ENCODE results near the gene CCDC88C. TPM values are rescaled to one million over a fixed set of nuclear protein-coding genes. Genes with fewer than 3 reads are reported as not detected.

CCDC88C gene
- total and polyA plus RNA-seq, 3 donors from 2014 or later = 36.5 to 51.3 (median 47.4) TPM

DNA sequence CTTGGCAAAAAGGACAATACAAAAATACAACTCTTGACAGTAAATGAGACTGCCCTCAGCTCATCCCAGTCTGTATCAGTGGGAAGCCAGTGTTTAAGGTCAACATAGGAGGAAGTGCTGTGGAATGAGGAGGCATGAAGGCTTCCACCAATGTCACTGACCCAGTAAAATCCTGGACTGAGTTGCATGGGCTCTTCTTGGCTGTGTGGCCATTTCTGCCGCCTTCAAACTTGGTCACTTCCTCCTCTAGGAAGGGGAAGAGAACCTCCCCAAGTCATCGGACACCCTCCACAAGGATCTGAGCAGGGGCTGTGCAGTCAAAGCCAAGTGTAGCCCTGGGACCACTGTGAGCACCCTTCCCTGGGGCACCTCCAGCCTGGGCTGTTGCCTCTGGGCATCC, 185.0 kb downstream of the CCDC88C start:
- Histone ChIP-seq H3K27ac (no peak overlapping the region), H3K9me3 (no peaks in the 10 kb centered on the region), H3K4me3 (no peak overlapping the region), H3K27me3 (no peaks in the 10 kb centered on the region), H3K4me1 (no peaks in the 10 kb centered on the region), H3K36me3 (ENCODE audit: low read depth, missing control alignments) (no peaks in the 10 kb centered on the region)
- intact Hi-C loops (cut with DNase I; ENCODE audit: low total_unique reads) = no loop called here
- WGBS, 2 donors = 88 to 90% methylated on average over 2 of the region's 2 CpGs
- no peak for DNase-seq
- TF ChIP-seq CTCF (IDR thresholded peaks at IDR 0.05) = no peak
- no peak for TF ChIP-seq POLR2A (IDR thresholded peaks at IDR 0.05)

- Histone ChIP-seq H3K27ac (no peak overlapping the region), H3K4me3 (no peak overlapping the region), H3K27me3 (no peaks in the 10 kb centered on the region), H3K9me3 (no peaks in the 10 kb centered on the region), H3K4me1 (no peaks in the 10 kb centered on the region), H3K36me3 (ENCODE audit: low read depth, missing control alignments) (no peaks in the 10 kb centered on the region)
- no peak for DNase-seq
- intact Hi-C loops (cut with DNase I; ENCODE audit: low total_unique reads) = no loop called here
- TF ChIP-seq CTCF (IDR thresholded peaks at IDR 0.05) (no peak), POLR2A (IDR thresholded peaks at IDR 0.05) (no peak)
- WGBS, 2 donors = 74 to 94% methylated on average over 2 of the region's 2 CpGs
Measured at GRCh38 chr14:91232052-91232451, 185.6 kb downstream of the CCDC88C start.

DNA sequence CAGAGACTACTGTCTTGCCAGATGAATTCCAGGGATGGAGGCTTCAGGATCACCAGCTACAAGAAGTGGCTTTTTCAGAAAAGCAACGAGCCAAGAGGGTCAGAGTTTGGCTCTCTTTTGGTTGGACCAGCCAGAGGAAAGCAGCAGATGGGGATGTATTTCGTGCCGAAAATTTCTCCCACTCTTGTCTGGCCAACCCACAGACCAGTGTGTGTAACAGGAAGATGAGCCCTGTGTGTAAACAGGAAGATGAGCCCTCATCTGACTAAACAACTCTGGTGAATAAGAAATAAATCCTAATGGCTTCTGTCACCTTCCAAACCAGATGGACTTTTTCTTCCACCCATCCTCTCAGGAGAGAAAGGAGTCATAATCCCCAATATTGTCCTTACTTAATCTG, 186.2 kb downstream of the CCDC88C start:
- Histone ChIP-seq H3K27ac (no peak overlapping the region), H3K4me3 (no peak overlapping the region), H3K9me3 (no peaks in the 10 kb centered on the region), H3K36me3 (ENCODE audit: low read depth, missing control alignments) (no peaks in the 10 kb centered on the region), H3K4me1 (no peaks in the 10 kb centered on the region), H3K27me3 (no peaks in the 10 kb centered on the region)
- intact Hi-C loops (cut with DNase I; ENCODE audit: low total_unique reads) = no loop called here
- TF ChIP-seq POLR2A (IDR thresholded peaks at IDR 0.05) (no peak), CTCF (IDR thresholded peaks at IDR 0.05) (no peak)
- 70 to 88% methylated on average over 3 of the region's 3 CpGs for WGBS, 2 donors
- DNase-seq = no peak

DNA sequence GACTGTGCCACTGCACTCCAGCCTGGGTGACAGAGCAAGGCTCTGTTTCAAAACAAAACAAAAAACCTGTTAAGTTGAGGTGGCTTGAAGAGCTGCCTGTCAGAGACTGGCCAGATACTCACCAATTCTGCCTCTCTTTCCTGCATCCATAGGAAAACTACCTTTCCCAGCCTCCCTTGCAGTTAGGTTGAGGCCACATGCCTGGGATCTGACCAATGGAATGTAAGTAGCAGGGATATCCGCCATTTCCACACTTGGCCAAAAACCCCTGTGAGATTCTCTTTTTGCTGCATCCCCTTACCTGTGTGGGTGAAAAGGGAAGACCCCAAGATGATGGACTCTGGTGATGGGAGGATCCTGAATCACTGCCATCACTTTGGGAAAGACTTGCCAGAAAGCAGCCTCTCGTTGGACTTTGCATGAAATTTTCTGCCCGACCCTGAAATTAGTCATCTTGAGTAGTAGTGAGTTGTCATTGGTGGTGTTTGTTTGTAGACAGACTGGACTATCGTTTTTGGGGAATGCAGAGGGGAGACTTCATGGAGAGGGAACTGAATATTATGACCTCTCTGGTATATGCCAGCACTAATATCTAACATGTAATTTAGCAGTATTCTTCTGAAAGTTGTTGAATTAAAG, 187.1 kb downstream of the CCDC88C start:
- Histone ChIP-seq H3K27me3 (no peaks in the 10 kb centered on the region), H3K4me1 (no peaks in the 10 kb centered on the region), H3K9me3 (no peaks in the 10 kb centered on the region), H3K36me3 (ENCODE audit: low read depth, missing control alignments) (no peaks in the 10 kb centered on the region), H3K27ac (no peak overlapping the region), H3K4me3 (no peak overlapping the region)
- intact Hi-C loops (cut with DNase I; ENCODE audit: low total_unique reads) = no loop called here
- WGBS, 2 donors = 82 to 96% methylated on average over 4 of the region's 4 CpGs
- TF ChIP-seq CTCF (IDR thresholded peaks at IDR 0.05) = no peak
- no peak for TF ChIP-seq POLR2A (IDR thresholded peaks at IDR 0.05)
- DNase-seq = no peak

GRCh38 chr14:91229743-91230200, 187.8 kb downstream of the CCDC88C start:
- DNase-seq = no peak
- Histone ChIP-seq H3K27me3 (no peaks in the 10 kb centered on the region), H3K9me3 (no peaks in the 10 kb centered on the region), H3K4me3 (no peak overlapping the region), H3K27ac (no peak overlapping the region), H3K4me1 (no peaks in the 10 kb centered on the region), H3K36me3 (ENCODE audit: low read depth, missing control alignments) (no peaks in the 10 kb centered on the region)
- TF ChIP-seq POLR2A (IDR thresholded peaks at IDR 0.05) (no peak), CTCF (IDR thresholded peaks at IDR 0.05) (no peak)
- intact Hi-C loops (cut with DNase I; ENCODE audit: low total_unique reads) = no loop called here
- 84 to 86% methylated on average over 6 of the region's 6 CpGs for WGBS, 2 donors
